Osteoblast (primary cell): Measurements from ENCODE around the gene OLFM1. TPM values are rescaled to one million over a fixed set of nuclear protein-coding genes. Genes with fewer than 3 reads are reported as not detected.

Experiments used
- DNase-seq: peaks from one replicate; pipeline ENCODE4 v3.0.0; 2011; ENCODE audit warnings: low spot score, mixed read lengths; ENCODE audit not compliant: insufficient read length; ENCODE audit errors: missing footprints
- H2AFZ ChIP-seq: 2 replicates; pipeline ENCODE4 v1.6.0; 2011; ENCODE audit warnings: mild to moderate bottlenecking, low read length
- H3K27ac ChIP-seq: 2 replicates; pipeline ENCODE4 v1.5.1; 2011; ENCODE audit warnings: mild to moderate bottlenecking, low read depth, low read length, moderate library complexity
- H3K27me3 ChIP-seq: 2 replicates; pipeline ENCODE4 v1.6.0; 2012; ENCODE audit warnings: mild to moderate bottlenecking, control low read depth, inconsistent platforms, low read length, moderate library complexity; ENCODE audit not compliant: insufficient read depth
- H3K36me3 ChIP-seq: 2 replicates; pipeline ENCODE4 v1.5.1; 2011; ENCODE audit warnings: mild to moderate bottlenecking, low read length, control low read depth, moderate library complexity; ENCODE audit not compliant: insufficient read depth
- H3K4me1 ChIP-seq: 2 replicates; pipeline ENCODE4 v1.5.1; 2011; ENCODE audit warnings: mild to moderate bottlenecking, low read length, control low read depth, moderate library complexity; ENCODE audit not compliant: insufficient read depth
- H3K4me2 ChIP-seq: 2 replicates; pipeline ENCODE4 v1.6.0; 2011; ENCODE audit warnings: mild to moderate bottlenecking, low read length; ENCODE audit not compliant: insufficient read depth
- H3K4me3 ChIP-seq: fragments of 200-600 bp; sonication (generic); 3 replicates; pipeline ENCODE4 v1.5.1; 2012; ENCODE audit warnings: mild to moderate bottlenecking, low read length, inconsistent platforms; ENCODE audit not compliant: insufficient read depth
- H3K79me2 ChIP-seq: 2 replicates; pipeline ENCODE4 v1.6.0; 2012; ENCODE audit warnings: mild to moderate bottlenecking, low read length, control low read depth, inconsistent platforms; ENCODE audit not compliant: insufficient read depth
- H3K9me3 ChIP-seq: 2 replicates; pipeline ENCODE4 v1.5.1; 2011; ENCODE audit warnings: low read depth, low read length, control low read depth
- H4K20me1 ChIP-seq: 2 replicates; pipeline ENCODE4 v1.6.0; 2012; ENCODE audit warnings: mild to moderate bottlenecking, low read length, control low read depth; ENCODE audit not compliant: insufficient read depth
- total RNA-seq: library from RNA; depleted of rRNA; stranded (reverse); fragments of >200 nt; gene quantifications from 2 replicates; pipeline ENCODE4 v1.2.3, GENCODE V29; 2012
- TF ChIP-seq, protein P1 (sequence below): IDR thresholded peaks from 2 replicates; pipeline ENCODE4 v1.5.1; 2011; ENCODE audit warnings: mild to moderate bottlenecking, low read depth, low read length, moderate library complexity; ENCODE audit errors: extremely low read depth

The OLFM1 gene
- total RNA-seq, 1 donor = under 0.01 TPM

DNA sequence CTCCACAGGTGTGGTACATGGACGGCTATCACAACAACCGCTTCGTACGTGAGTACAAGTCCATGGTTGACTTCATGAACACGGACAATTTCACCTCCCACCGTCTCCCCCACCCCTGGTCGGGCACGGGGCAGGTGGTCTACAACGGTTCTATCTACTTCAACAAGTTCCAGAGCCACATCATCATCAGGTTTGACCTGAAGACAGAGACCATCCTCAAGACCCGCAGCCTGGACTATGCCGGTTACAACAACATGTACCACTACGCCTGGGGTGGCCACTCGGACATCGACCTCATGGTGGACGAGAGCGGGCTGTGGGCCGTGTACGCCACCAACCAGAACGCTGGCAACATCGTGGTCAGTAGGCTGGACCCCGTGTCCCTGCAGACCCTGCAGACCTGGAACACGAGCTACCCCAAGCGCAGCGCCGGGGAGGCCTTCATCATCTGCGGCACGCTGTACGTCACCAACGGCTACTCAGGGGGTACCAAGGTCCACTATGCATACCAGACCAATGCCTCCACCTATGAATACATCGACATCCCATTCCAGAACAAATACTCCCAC is 32.1 kb downstream of the OLFM1 start:
- TF ChIP-seq, protein P1, sequence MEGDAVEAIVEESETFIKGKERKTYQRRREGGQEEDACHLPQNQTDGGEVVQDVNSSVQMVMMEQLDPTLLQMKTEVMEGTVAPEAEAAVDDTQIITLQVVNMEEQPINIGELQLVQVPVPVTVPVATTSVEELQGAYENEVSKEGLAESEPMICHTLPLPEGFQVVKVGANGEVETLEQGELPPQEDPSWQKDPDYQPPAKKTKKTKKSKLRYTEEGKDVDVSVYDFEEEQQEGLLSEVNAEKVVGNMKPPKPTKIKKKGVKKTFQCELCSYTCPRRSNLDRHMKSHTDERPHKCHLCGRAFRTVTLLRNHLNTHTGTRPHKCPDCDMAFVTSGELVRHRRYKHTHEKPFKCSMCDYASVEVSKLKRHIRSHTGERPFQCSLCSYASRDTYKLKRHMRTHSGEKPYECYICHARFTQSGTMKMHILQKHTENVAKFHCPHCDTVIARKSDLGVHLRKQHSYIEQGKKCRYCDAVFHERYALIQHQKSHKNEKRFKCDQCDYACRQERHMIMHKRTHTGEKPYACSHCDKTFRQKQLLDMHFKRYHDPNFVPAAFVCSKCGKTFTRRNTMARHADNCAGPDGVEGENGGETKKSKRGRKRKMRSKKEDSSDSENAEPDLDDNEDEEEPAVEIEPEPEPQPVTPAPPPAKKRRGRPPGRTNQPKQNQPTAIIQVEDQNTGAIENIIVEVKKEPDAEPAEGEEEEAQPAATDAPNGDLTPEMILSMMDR = no peak
- Histone ChIP-seq H3K4me1 (no peaks in the 10 kb centered on the region), H3K9me3 (no peaks in the 10 kb centered on the region), H3K27ac (no peak overlapping the region), H3K36me3 (no peaks in the 10 kb centered on the region), H4K20me1 (no peaks in the 10 kb centered on the region), H3K79me2 (no peaks in the 10 kb centered on the region), H3K4me2 (no peak overlapping the region), H3K27me3 (no peaks in the 10 kb centered on the region), H3K4me3 (no peak overlapping the region), H2AFZ (no peak overlapping the region)
- no peak for DNase-seq

- H3K4me1 ChIP-seq = no peaks in the 10 kb centered on the region
- H3K4me2 ChIP-seq = no peak overlapping the region
- H4K20me1 ChIP-seq = no peaks in the 10 kb centered on the region
- DNase-seq = no peak
- TF ChIP-seq, protein P1 = no peak
- no peak overlapping the region for H2AFZ ChIP-seq
- H3K27ac ChIP-seq = no peak overlapping the region
- H3K4me3 ChIP-seq = no peak overlapping the region
- no peaks in the 10 kb centered on the region for H3K36me3 ChIP-seq
- H3K79me2 ChIP-seq = no peaks in the 10 kb centered on the region
- H3K9me3 ChIP-seq = no peaks in the 10 kb centered on the region
- H3K27me3 ChIP-seq = no peaks in the 10 kb centered on the region
Observed at GRCh38 chr9:135120249-135120648, 32.8 kb downstream of the OLFM1 start.

DNA sequence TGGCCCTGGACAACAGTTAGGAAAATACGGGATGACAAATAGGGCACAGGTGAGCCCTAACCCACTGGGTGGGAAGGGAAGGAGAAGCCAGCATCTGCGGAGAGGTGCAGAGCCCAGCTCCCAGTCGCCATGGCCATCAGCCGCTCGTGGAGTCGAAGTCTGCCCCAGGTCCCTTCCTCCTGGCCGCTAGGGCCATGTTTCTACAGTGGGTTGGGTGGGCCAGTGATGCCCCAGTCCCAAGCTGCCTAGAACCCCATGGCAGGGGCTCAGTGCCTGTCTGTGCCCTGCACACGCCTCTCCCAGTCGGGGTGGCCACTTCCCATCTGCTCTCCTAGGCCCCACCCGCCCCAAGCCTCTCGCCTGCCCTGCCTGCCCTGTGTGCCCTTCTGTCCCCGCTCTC is 34.8 kb downstream of the OLFM1 start:
- H3K4me2 ChIP-seq = no peak overlapping the region
- no peak for DNase-seq
- no peak overlapping the region for H2AFZ ChIP-seq
- no peaks in the 10 kb centered on the region for H3K4me1 ChIP-seq
- H3K27me3 ChIP-seq = no peaks in the 10 kb centered on the region
- TF ChIP-seq, protein P1 = no peak
- H3K9me3 ChIP-seq = no peaks in the 10 kb centered on the region
- no peak overlapping the region for H3K4me3 ChIP-seq
- no peaks in the 10 kb centered on the region for H3K79me2 ChIP-seq
- no peaks in the 10 kb centered on the region for H3K36me3 ChIP-seq
- no peaks in the 10 kb centered on the region for H4K20me1 ChIP-seq
- no peak overlapping the region for H3K27ac ChIP-seq

DNA sequence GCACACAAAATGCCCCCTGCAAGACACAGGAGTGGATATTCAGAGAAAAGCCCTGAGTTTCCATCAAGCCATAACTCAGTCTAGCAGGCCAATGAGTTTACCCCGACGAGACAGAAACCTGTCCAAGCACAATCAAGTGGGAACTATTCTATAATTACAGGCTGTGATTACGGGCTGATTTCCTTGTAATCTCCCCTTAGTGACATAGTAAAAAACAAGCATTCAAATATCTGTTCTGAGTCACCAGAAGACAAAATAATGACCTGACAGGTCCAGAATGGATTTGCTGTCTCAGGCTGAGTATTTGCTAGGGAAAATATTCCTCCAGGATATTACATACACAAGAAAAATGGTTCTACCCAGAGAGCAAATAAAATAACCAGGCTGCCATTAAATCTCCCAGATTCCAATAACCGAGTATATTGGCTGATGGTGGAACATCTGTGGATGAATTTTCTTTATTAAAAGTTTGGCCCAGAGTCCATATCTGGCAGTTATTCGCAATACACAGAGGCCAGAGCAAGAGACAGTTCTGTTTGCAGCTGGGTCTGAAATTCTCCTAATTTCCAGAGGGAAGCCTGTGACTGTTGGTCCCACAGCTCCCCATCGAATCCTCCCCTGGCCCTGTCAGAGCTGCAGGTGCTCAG is 35.8 kb downstream of the OLFM1 start:
- Histone ChIP-seq H3K27ac (no peak overlapping the region), H4K20me1 (no peaks in the 10 kb centered on the region)

More for the DNA sequence above, 35.8 kb downstream of the OLFM1 start:
- Histone ChIP-seq H3K9me3 (no peaks in the 10 kb centered on the region), H2AFZ (no peak overlapping the region), H3K36me3 (no peaks in the 10 kb centered on the region), H3K4me2 (no peak overlapping the region), H3K79me2 (no peaks in the 10 kb centered on the region), H3K4me3 (no peak overlapping the region), H3K27me3 (no peaks in the 10 kb centered on the region), H3K4me1 (no peaks in the 10 kb centered on the region)
- no peak for DNase-seq
- TF ChIP-seq, protein P1 = no peak
